MM.1S (cell line): ENCODE data around the gene DKKL1.

Experiments
- EZH2phosphoT487 ChIP-seq: fragments of 300-600 bp; sonication (generic); IDR thresholded peaks from 2 replicates; pipeline ENCODE4 v1.6.1; 2018; ENCODE audit warnings: antibody characterized with exemption, low read length
- TF ChIP-seq, protein P1 (sequence below): fragments of 300-600 bp; sonication (generic); IDR thresholded peaks from 2 replicates; pipeline ENCODE4 v1.5.1; 2016; ENCODE audit warnings: antibody characterized with exemption, low read length, mixed read lengths

DNA sequence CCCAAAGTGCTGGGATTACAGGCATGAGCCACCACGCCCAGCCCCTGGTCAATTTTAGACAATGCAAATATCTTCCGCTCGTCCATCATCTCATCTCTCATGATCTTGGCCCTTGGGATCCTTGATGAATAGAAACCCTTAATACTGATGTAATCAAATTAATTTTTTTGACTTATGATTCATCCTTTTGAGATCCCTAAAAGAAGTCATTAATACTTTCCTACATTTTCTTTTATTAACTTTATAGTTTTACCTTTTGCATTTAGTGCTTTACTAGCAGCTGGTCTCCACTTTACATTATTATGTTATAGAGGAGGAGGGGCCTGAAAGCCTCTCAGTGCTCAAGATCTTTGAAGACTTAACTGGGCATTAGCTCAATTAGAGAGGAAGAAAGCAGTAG lies 16.7 kb downstream of the DKKL1 start:
- TF ChIP-seq, protein P1, sequence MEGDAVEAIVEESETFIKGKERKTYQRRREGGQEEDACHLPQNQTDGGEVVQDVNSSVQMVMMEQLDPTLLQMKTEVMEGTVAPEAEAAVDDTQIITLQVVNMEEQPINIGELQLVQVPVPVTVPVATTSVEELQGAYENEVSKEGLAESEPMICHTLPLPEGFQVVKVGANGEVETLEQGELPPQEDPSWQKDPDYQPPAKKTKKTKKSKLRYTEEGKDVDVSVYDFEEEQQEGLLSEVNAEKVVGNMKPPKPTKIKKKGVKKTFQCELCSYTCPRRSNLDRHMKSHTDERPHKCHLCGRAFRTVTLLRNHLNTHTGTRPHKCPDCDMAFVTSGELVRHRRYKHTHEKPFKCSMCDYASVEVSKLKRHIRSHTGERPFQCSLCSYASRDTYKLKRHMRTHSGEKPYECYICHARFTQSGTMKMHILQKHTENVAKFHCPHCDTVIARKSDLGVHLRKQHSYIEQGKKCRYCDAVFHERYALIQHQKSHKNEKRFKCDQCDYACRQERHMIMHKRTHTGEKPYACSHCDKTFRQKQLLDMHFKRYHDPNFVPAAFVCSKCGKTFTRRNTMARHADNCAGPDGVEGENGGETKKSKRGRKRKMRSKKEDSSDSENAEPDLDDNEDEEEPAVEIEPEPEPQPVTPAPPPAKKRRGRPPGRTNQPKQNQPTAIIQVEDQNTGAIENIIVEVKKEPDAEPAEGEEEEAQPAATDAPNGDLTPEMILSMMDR = no peak
- TF ChIP-seq EZH2phosphoT487 = no peak
